Gastrocnemius medialis (tissue), 4 donors: ENCODE results near the gene POU6F1. TPM values are rescaled to one million over a fixed set of nuclear protein-coding genes. Genes with fewer than 3 reads are reported as not detected.
A peak's percentile ranks its signal among the peaks of the same experiment; 100 is the strongest.

Experiments
- ATAC-seq, 2 donors: fragments of 150-250 bp; one replicate each; pipeline ENCODE4 v1.9.1; 2016
- DNase-seq, 2 donors: peaks; one replicate each; pipeline ENCODE4 v3.0.0-alpha.2; 2019
- H3K27ac ChIP-seq, 4 donors: fragments of 200-600 bp; sonication (generic); 1 replicate in 1 of 4; 2 replicates in 3 of 4; pipeline ENCODE4 v1.5.1; 2016 to 2018; ENCODE audit warnings: mild to moderate bottlenecking in 2 of 4, moderate library complexity in 1 of 4
- H3K27me3 ChIP-seq, 3 donors: fragments of 200-600 bp; sonication (generic) in 2 of 3; 1 replicate in 1 of 3; 2 replicates in 2 of 3; pipeline versions ENCODE4 v1.5.1 to v1.6.0; 2016 to 2019; ENCODE audit warnings: mild to moderate bottlenecking in 1 of 3, moderate library complexity in 1 of 3
- H3K36me3 ChIP-seq, 2 donors: fragments of 200-600 bp; sonication (generic) in 1 of 2; one replicate each; pipeline ENCODE4 v1.5.1; 2017 to 2018
- H3K4me1 ChIP-seq, 2 donors: fragments of 200-600 bp; sonication (generic) in 1 of 2; one replicate each; pipeline ENCODE4 v1.5.1; 2016 to 2017; ENCODE audit warnings: mild to moderate bottlenecking in 2 of 2
- H3K4me3 ChIP-seq, 4 donors: fragments of 200-600 bp; sonication (generic) in 3 of 4; 1 replicate in 1 of 4; 2 replicates in 3 of 4; pipeline ENCODE4 v1.5.1; 2016 to 2019; ENCODE audit warnings: mild to moderate bottlenecking in 2 of 4
- H3K9me3 ChIP-seq, 3 donors: fragments of 200-600 bp; sonication (generic) in 2 of 3; 1 replicate in 1 of 3; 2 replicates in 2 of 3; pipeline ENCODE4 v1.5.1; 2016 to 2019
- POLR2A ChIP-seq, 2 donors: fragments of 450-650 bp; IDR thresholded peaks; one replicate each; pipeline ENCODE4 v1.6.1; 2017; ENCODE audit warnings: antibody characterized with exemption in 2 of 2, mild to moderate bottlenecking in 2 of 2, moderate library complexity in 2 of 2
- in situ Hi-C, 4 donors: fragments of 200-750 bp; cut with MboI; loops; one replicate each; pipeline versions ENCODE4 v1.15.0 to v1.8.0; 2017; ENCODE audit warnings: low sequenced_read_pairs in 4 of 4
- intact Hi-C: fragments of 100-400 bp; cut with DNase I; formaldehyde crosslinking; loops from one replicate; pipeline ENCODE4 v1.15.1; 2023; ENCODE audit warnings: low total_unique reads
- total RNA-seq, 4 donors: library from RNA; depleted of rRNA; stranded (reverse); fragments of >200 nt; gene quantifications; one replicate each; pipeline versions ENCODE4 v1.1.0 to v1.2.3, GENCODE V29; 2016
- TF ChIP-seq, protein P1 (sequence below), 5 experiments: fragments of 450-650 bp in 3 of 5; fragments of 200-600 bp in 2 of 5; sonication (generic) in 2 of 5; IDR thresholded peaks in 4 of 5; conservative IDR thresholded peaks in 1 of 5; 1 replicate in 4 of 5; 2 replicates in 1 of 5; pipeline ENCODE4 v1.5.1; 2016 to 2019; ENCODE audit warnings: antibody characterized with exemption in 5 of 5, mild to moderate bottlenecking in 3 of 5, moderate library complexity in 3 of 5

Gene POU6F1
- total RNA-seq, 4 donors from 2014 or later = 8.1 to 11.1 (median 9.9) TPM

DNA sequence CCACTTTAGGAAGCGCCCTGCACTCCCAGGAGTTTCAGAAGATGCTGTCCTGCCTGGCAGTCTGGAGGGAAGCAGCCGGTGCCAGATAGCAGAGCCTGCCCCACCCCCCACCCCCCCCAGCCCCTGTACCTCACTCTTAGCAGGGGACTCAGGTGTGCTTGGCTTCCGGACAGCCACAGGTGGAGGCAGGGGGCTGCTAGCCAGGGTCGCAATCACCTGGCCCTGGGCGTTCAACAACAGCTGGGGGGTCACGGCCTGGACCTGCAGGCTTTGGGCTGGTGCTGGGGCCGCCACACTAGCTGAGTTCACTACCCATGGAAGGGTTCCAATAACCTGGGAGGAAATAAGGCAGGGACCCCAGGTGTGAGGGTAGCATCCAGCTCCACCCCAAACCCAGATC is 22.0 kb downstream of the POU6F1 start:
- no peak for DNase-seq
- Histone ChIP-seq H3K36me3 (peaks cover 0 to 31% of the 10 kb centered on the region in 2 donors), H3K9me3 (no peaks in the 10 kb centered on the region), H3K27ac (no peak overlapping the region), H3K4me1 (no peaks in the 10 kb centered on the region), H3K4me3 (no peak overlapping the region), H3K27me3 (no peaks in the 10 kb centered on the region)
- no peak for ATAC-seq
- no peak for TF ChIP-seq POLR2A (IDR thresholded peaks at IDR 0.05)
- TF ChIP-seq, protein P1, sequence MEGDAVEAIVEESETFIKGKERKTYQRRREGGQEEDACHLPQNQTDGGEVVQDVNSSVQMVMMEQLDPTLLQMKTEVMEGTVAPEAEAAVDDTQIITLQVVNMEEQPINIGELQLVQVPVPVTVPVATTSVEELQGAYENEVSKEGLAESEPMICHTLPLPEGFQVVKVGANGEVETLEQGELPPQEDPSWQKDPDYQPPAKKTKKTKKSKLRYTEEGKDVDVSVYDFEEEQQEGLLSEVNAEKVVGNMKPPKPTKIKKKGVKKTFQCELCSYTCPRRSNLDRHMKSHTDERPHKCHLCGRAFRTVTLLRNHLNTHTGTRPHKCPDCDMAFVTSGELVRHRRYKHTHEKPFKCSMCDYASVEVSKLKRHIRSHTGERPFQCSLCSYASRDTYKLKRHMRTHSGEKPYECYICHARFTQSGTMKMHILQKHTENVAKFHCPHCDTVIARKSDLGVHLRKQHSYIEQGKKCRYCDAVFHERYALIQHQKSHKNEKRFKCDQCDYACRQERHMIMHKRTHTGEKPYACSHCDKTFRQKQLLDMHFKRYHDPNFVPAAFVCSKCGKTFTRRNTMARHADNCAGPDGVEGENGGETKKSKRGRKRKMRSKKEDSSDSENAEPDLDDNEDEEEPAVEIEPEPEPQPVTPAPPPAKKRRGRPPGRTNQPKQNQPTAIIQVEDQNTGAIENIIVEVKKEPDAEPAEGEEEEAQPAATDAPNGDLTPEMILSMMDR (IDR thresholded peaks at IDR 0.05 in 4 of 5, conservative IDR thresholded peaks at IDR 0.05 in 1 of 5) = no peak
- in situ Hi-C loops (no loop called here), intact Hi-C loops (no loop called here)

DNA sequence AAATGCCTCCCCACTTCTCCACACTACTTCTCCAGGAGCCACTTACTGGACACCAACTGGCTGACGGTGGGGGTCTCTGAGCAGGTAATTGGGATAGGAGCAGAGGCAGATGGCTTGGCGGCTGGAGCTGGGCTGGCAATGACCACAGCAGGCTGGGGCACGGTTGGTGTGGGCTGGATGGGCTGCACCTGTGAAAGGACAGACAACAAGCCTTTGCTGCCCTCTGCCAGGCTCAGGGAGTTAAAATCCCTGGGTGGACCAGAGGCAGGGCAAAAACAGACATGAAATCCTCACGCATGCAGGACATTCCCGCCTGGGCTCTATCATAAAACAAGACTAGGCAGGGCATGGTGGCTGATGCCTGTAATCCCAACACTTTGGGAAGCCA is 25.6 kb downstream of the POU6F1 start:
- H3K4me3 ChIP-seq = no peak overlapping the region
- peaks cover 12 to 17% of the 10 kb centered on the region in 2 donors for H3K4me1 ChIP-seq
- in situ Hi-C loops = no loop called here
- H3K27me3 ChIP-seq = no peaks in the 10 kb centered on the region
- TF ChIP-seq POLR2A (IDR thresholded peaks at IDR 0.05) = no peak
- TF ChIP-seq, protein P1 (IDR thresholded peaks at IDR 0.05 in 4 of 5, conservative IDR thresholded peaks at IDR 0.05 in 1 of 5) = no peak
- H3K9me3 ChIP-seq = no peaks in the 10 kb centered on the region
- no peak overlapping the region for H3K27ac ChIP-seq
- ATAC-seq (no peak), DNase-seq (no peak)
- peaks cover 0 to 32% of the 10 kb centered on the region in 2 donors for H3K36me3 ChIP-seq
- intact Hi-C loops = no loop called here

DNA sequence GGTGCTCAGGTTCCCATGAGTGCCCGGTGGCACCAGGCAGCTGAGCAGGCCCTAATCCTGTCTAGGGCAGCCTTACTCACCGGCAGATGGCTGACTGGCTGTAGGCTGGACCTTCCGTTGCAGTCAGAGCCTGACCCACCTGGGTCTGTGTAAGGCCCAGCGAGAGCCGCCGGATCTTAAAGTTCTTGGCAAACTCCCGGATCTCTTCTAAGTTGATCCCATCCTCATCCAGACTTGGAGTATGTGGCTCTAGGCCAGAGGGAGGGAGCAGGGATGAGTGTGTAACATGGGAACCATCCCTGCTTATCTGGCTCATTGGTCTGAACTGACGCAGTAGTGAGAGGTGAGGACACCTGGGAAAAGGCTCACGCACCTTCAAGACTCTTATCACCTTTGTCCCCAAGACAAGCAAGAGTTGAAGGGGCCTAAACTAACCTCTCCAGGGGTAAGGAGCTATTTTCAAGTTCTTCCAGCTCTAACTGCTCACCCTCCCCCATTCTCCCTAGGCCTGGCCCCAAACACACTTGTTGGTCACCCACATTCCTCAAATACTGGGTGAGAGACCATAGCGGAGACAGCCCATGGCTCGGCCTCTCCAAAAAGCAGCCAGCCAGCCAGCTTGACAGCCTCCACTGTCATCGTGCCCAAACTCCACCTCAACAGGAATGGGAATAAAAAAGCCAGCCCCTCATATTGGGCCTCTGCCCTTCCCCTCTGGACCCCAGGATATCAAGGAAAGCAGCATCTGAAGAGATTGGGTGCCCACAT is 26.2 kb downstream of the POU6F1 start:
- no peaks in the 10 kb centered on the region for H3K27me3 ChIP-seq
- H3K27ac ChIP-seq = peak overlapping the region in 3 of 4 donors; percentile 37 to 68 (median 39)
- no peak for DNase-seq
- no peak for ATAC-seq
- intact Hi-C loops (no loop called here), in situ Hi-C loops (no loop called here)
- H3K36me3 ChIP-seq = peaks cover 0 to 31% of the 10 kb centered on the region in 2 donors
- TF ChIP-seq, protein P1 (IDR thresholded peaks at IDR 0.05 in 4 of 5, conservative IDR thresholded peaks at IDR 0.05 in 1 of 5) = no peak
- no peak for TF ChIP-seq POLR2A (IDR thresholded peaks at IDR 0.05)
- H3K4me3 ChIP-seq = no peak overlapping the region
- H3K4me1 ChIP-seq = peaks cover 18 to 23% of the 10 kb centered on the region in 2 donors
- H3K9me3 ChIP-seq = no peaks in the 10 kb centered on the region

DNA sequence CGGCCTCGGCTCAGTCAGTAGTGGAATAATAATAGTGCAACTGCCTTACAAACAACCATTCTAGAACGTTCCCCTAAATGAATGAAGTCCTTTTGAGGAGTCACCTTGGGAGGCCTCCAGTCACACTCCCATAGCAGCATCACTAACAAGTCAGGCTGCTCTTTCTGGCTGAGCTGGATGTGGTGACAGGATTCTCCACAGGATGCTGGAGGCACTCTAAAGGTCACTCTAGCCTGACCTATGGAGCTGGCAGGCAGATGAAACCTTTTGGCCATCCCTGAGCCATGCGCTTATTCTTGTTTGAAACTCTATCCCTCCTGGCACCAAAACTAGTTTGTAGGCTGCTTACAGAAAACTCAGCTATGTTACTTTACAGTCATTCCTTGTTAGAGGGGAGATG is 27.0 kb downstream of the POU6F1 start:
- Histone ChIP-seq H3K9me3 (no peaks in the 10 kb centered on the region), H3K27me3 (no peaks in the 10 kb centered on the region), H3K4me1 (peaks cover 18 to 25% of the 10 kb centered on the region in 2 donors), H3K36me3 (peaks cover 0 to 27% of the 10 kb centered on the region in 2 donors), H3K4me3 (no peak overlapping the region), H3K27ac (peak overlapping the region in 3 of 4 donors; percentile 37 to 68 (median 39))
- intact Hi-C loops (no loop called here), in situ Hi-C loops (no loop called here)
- peak; percentile 40 to 42 for ATAC-seq
- TF ChIP-seq, protein P1 (IDR thresholded peaks at IDR 0.05 in 4 of 5, conservative IDR thresholded peaks at IDR 0.05 in 1 of 5) = no peak
- no peak for TF ChIP-seq POLR2A (IDR thresholded peaks at IDR 0.05)
- DNase-seq = peak; percentile 11 to 34
